ENCODE measurements around the gene SMARCD2.
"Not testable (repeated sequence)": the region's sequence is repeated elsewhere in the genome, so short reads cannot be mapped to it uniquely, and the experiment has no call there.

SMARCD2 gene

DNA sequence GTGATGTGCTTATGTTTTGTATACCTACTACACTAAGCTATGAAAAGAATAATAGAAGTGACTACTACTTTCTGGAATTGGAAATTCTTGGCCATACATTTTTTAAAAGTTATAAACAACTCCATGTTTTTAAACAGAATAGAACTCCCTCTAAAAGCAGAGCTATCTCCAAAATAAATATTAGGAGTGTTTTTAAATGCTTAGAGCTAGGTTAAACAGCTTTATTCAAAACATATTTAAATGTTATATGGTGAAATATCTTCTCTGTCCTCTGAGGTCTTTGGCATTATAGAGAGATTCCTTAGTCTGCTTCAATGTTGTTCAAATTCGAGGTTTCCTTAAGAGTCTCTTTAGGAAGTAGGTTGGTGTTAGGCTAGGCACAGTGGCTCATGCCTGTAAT lies 38.2 kb downstream of the SMARCD2 start:
- no peak for DNase-seq (ENCODE audit: low read depth)

DNA sequence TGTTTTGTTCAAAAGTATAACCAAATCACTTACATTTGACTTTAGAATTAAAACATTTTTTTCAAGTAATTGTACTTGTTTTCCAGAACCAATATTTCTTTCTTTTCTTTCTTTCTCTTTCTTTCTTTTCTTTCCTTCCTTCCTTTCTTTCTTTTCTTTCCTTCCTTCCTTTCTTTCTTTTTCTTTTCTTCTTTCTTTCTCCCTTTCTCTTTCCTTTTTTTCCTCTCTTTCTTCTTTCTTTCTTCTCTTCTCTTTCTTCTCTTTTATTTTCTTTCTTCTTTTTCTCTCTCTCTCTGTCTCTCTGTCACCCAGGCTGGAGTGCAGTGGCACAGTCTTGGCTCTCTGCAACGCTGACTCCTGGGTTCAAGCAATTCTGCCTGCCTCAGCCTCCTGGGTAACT lies 41.7 kb downstream of the SMARCD2 start:
- no peak for DNase-seq (ENCODE audit: low read depth)

- no peak for DNase-seq (ENCODE audit: low read depth)
Measured at GRCh38 chr17:63798572-63799106, 43.8 kb downstream of the SMARCD2 start.

DNA sequence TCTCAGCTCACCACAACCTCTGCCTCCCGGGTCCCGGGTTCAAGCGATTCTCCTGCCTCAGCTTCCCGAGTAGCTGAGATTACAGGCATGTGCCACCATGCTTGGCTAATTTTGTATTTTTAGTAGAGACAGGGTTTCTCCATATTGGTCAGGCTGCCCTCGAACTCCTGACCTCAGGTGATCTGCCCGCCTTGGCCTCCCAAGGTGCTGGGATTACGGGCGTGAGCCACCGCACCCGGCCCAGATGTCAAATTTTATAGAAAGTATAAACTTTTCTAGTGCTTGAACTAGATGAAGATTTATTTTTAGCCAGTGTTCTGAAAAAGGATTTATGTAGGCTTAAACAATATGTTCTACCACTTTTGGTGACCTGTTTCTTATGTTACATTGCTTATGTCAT lies 46.1 kb downstream of the SMARCD2 start:
- not testable (repeated sequence) for DNase-seq (ENCODE audit: low read depth)

DNA sequence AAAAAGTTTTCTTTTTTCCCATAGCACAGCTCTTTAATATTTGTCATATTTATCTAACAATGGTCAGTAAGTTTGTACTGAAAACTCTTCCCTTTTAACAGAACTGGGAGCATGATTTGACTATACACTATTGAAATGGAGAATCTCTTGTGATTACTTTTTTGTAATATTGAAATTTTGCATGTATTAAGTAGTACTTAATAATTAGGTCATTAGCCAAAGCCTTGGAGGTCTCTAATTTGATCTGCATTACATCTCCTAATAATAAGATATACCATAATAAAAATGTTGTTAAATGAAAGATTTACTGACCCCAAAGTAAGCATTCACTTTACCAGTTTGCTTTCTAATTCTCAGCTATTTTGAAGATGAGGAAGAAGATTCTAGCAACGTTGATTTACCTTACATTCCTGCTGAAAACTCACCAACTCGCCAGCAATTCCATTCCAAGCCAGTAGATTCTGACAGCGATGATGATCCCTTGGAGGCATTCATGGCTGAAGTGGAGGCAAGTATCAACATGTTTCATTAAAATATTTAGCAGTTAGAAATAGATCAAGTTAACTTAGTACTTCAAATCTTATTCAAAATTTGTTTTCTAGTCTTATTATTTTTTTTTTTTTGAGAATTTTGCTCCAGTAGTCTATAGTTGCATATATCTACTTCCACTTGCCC lies 50.3 kb downstream of the SMARCD2 start:
- DNase-seq (ENCODE audit: low read depth): no peak

- DNase-seq (ENCODE audit: low read depth): no peak
Measured at GRCh38 chr17:63790057-63790456, 52.4 kb downstream of the SMARCD2 start.

- no peak for DNase-seq (ENCODE audit: low read depth)
Measured at GRCh38 chr17:63786971-63787711, 55.3 kb downstream of the SMARCD2 start.

DNA sequence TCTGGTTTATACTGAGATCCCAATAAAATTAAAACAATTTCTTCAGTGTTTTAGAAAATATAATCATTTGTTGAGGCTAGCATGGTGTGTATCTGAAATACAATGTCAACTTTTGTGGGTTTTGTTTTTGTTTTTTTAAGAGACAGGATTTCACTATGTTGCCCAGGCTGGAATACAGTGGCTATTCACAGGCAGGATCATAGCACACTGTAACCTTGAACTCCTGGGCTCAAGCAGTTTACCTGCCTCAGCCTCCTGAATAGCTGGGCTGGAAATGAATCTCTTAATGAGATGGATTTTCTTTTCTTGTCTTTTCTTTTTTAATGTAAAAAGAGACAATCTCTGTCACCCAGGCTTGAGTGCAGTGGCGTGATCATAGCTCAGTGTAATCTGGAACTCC lies 56.4 kb downstream of the SMARCD2 start:
- DNase-seq (ENCODE audit: low read depth): no peak

DNA sequence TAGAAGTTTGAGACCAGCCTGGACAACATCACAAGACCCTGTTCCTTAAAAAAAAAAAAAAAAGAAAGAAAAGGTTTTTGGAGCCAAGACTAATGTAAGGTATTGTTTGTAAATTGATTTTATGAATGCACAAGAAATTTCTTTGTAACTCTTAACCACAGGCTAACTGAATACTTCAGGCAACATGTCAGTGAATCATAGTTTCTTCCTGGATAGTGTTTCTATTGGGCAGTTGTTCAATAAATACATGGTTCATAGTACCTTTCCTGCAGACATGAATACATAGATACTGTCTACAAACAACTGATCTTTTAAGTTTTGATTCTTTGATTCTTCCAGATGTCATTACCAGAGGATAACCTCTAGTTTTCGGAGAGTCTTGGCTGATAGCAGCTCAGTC lies 56.9 kb downstream of the SMARCD2 start:
- no peak for DNase-seq (ENCODE audit: low read depth)

- DNase-seq (ENCODE audit: low read depth): no peak
Measured at GRCh38 chr17:63783522-63783921, 59.0 kb downstream of the SMARCD2 start.

Measured in T-helper 22 cell (primary cell).